GM12878 (cell line): Measurements from ENCODE around the gene NCR2. TPM values are rescaled to one million over a fixed set of nuclear protein-coding genes. Genes with fewer than 3 reads are reported as not detected.

Experiments
- ATAC-seq: fragments of 200-7000 bp; cut with Tn5 transposase; 3 replicates; pipeline ENCODE4 v1.9.1; 2020; ENCODE audit warnings: mild to moderate bottlenecking, moderate library complexity
- BruUV-seq: library from RNA; stranded (reverse); fragments of 400-500 nt; replicated peaks from 2 replicates; lab custom pipeline; 2021; lab: Mats Ljungman, UMichigan
- CTCF ChIA-PET: fragments of 300-600 bp; sonication (Branson Sonifier 250); formaldehyde crosslinking; extraction: SDS; loops from one replicate; lab custom pipeline; 2021; ENCODE audit warnings: inconsistent platforms; lab: Yijun Ruan, JAX
- POLR2A ChIA-PET: fragments of 350-600 bp; formaldehyde crosslinking; extraction: SDS; loops from one replicate; lab custom pipeline; 2021; ENCODE audit warnings: inconsistent platforms; lab: Charles Lee
- RAD21 ChIA-PET: fragments of 300-600 bp; sonication (Branson Sonifier 250); formaldehyde crosslinking; loops from one replicate; lab custom pipeline; 2023; ENCODE audit warnings: antibody characterized with exemption; ENCODE audit not compliant: unreplicated experiment; lab: Charles Lee
- SMC1A ChIA-PET: fragments of 300-600 bp; sonication (Branson Sonifier 250); formaldehyde crosslinking; loops from one replicate; lab custom pipeline; 2023; ENCODE audit not compliant: unreplicated experiment, uncharacterized antibody; lab: Charles Lee
- DNase-seq: peaks from one replicate; pipeline ENCODE4 v3.0.0-alpha.2; 2011; ENCODE audit warnings: low read depth, low spot score
- FAIRE-seq: peaks from 3 replicates; lab custom pipeline; 2011; peaks lifted over from hg19 to GRCh38; lab: Jason Lieb, UNC
- H2AFZ ChIP-seq: 2 replicates; pipeline ENCODE4 v1.6.0; 2011; ENCODE audit warnings: low read depth, low read length, control low read depth; ENCODE audit not compliant: control insufficient read depth
- H3K27ac ChIP-seq: 2 replicates; pipeline ENCODE4 v1.5.1; 2011; ENCODE audit warnings: control low read depth; ENCODE audit not compliant: control insufficient read depth, insufficient read depth
- H3K27me3 ChIP-seq, 2 experiments: replicated peaks in 1 of 2; 2 replicates each; pipeline versions ENCODE4 v1.6.0 to v1.6.1; 2011; ENCODE audit warnings: low read length in 1 of 2; ENCODE audit not compliant: control insufficient read depth in 2 of 2, insufficient read depth in 2 of 2
- H3K36me3 ChIP-seq, 2 experiments: 2 replicates each; pipeline ENCODE4 v1.5.1; 2011; ENCODE audit warnings: low read length in 1 of 2; ENCODE audit not compliant: control insufficient read depth in 2 of 2, insufficient read depth in 2 of 2
- H3K4me1 ChIP-seq: 2 replicates; pipeline ENCODE4 v1.6.1; 2011; ENCODE audit warnings: mild to moderate bottlenecking, low read length, moderate library complexity, mixed read lengths; ENCODE audit not compliant: control insufficient read depth, insufficient read depth
- H3K4me2 ChIP-seq: 2 replicates; pipeline ENCODE4 v1.6.0; 2011; ENCODE audit warnings: control low read depth; ENCODE audit not compliant: control insufficient read depth, insufficient read depth
- H3K4me3 ChIP-seq: fragments of 200-600 bp; sonication (generic); 2 replicates; pipeline ENCODE4 v1.5.1; 2016
- H3K79me2 ChIP-seq: 2 replicates; pipeline ENCODE4 v1.6.0; 2011; ENCODE audit warnings: low read length; ENCODE audit not compliant: control insufficient read depth, insufficient read depth
- H3K9ac ChIP-seq: 2 replicates; pipeline ENCODE4 v1.8.0; 2011; ENCODE audit warnings: low read length, control low read depth, mixed read lengths; ENCODE audit not compliant: control insufficient read depth, insufficient read depth
- H3K9me3 ChIP-seq: replicated peaks from 3 replicates; pipeline ENCODE4 v1.5.1; 2011; ENCODE audit warnings: mild to moderate bottlenecking, low read length; ENCODE audit not compliant: control insufficient read depth, insufficient read depth
- H4K20me1 ChIP-seq: 2 replicates; pipeline ENCODE4 v1.6.0; 2011; ENCODE audit not compliant: control insufficient read depth, insufficient read depth
- GABPA ChIP-seq: IDR thresholded peaks from 2 replicates; pipeline ENCODE4 v1.6.1; 2014; ENCODE audit warnings: antibody characterized with exemption, low read depth, mild to moderate bottlenecking, inconsistent platforms
- IRF4 ChIP-seq: IDR thresholded peaks from 2 replicates; pipeline ENCODE4 v1.6.1; 2011; ENCODE audit warnings: low read depth, low read length
- JUNB ChIP-seq: IDR thresholded peaks from 2 replicates; pipeline ENCODE4 v1.6.1; 2016; ENCODE audit warnings: antibody characterized with exemption, mild to moderate bottlenecking
- MEF2B ChIP-seq: fragments of 450-650 bp; IDR thresholded peaks from 2 replicates; pipeline ENCODE4 v1.6.1; 2018; ENCODE audit warnings: mild to moderate bottlenecking, moderate library complexity; ENCODE audit not compliant: partially characterized antibody, poor library complexity, severe bottlenecking
- POLR2AphosphoS5 ChIP-seq: IDR thresholded peaks from 2 replicates; pipeline ENCODE4 v1.6.1; 2011; ENCODE audit warnings: mild to moderate bottlenecking, low read length, inconsistent platforms
- RB1 ChIP-seq: fragments of 450-650 bp; formaldehyde crosslinking; IDR thresholded peaks from 2 replicates; pipeline ENCODE4 v1.6.1; 2017; ENCODE audit warnings: mild to moderate bottlenecking, borderline replicate concordance
- RCOR1 ChIP-seq: conservative IDR thresholded peaks from 2 replicates; pipeline ENCODE4 v1.6.1; 2012; ENCODE audit warnings: low read depth, low read length, improper control_type of control experiment
- STAT1 ChIP-seq: fragments of 450-650 bp; conservative IDR thresholded peaks from 2 replicates; pipeline ENCODE4 v1.6.1; 2014; ENCODE audit warnings: antibody characterized with exemption, mild to moderate bottlenecking
- ZSCAN29 ChIP-seq: fragments of 450-650 bp; IDR thresholded peaks from 2 replicates; pipeline ENCODE4 v1.6.1; 2017; ENCODE audit warnings: mild to moderate bottlenecking, moderate library complexity
- WGBS: methylation state at CpG from one replicate; pipeline ENCODE4 v1.1.6; 2016; ENCODE audit warnings: low lambda C conversion rate; ENCODE audit not compliant: insufficient replicate concordance, insufficient coverage; ENCODE audit errors: missing lambda C conversion rate; 5-methylcytosine and 5-hydroxymethylcytosine counted together
- in situ Hi-C: fragments of 300-500 bp; cut with MboI; formaldehyde crosslinking; loops from 9 replicates; pipeline ENCODE4 v1.14.3; 2018; ENCODE audit warnings: mixed read lengths
- intact Hi-C: fragments of 100-400 bp; cut with micrococcal nuclease; formaldehyde crosslinking; loops from one replicate; pipeline ENCODE4 v1.14.2; 2022; ENCODE audit not compliant: unreplicated experiment
- polyA plus RNA-seq, 11 experiments: library from polyadenylated mRNA; depleted of rRNA in 4 of 11; unstranded in 6 of 11; stranded (reverse) in 5 of 11; fragments of >200 nt; fragmentation: Nextera tagmentation in 4 of 11; fragmentation: Illumina TruSeq in 1 of 11; extraction: Ambion mirVana in 4 of 11; extraction: Trizol in 1 of 11; gene quantifications; 1 replicate in 1 of 11; 2 replicates in 10 of 11; pipeline versions ENCODE4 v1.2.1 to v1.2.3, GENCODE V29; 2011 to 2016; ENCODE audit warnings: inconsistent platforms in 2 of 11, missing spikeins in 2 of 11, low read depth in 1 of 11
- total RNA-seq, 4 experiments: library from RNA; depleted of rRNA in 3 of 4; stranded (reverse); fragments of >200 nt in 3 of 4; fragmentation: Illumina TruSeq in 1 of 4; extraction: Trizol in 1 of 4; gene quantifications; 2 replicates each; pipeline versions ENCODE4 v1.2.1 to v1.2.3, GENCODE V29; 2013 to 2021
- TF ChIP-seq, protein P1 (sequence below): IDR thresholded peaks from 2 replicates; pipeline ENCODE4 v1.6.1; 2012; ENCODE audit warnings: mild to moderate bottlenecking, low read depth, low read length
- TF ChIP-seq, protein P2 (sequence below): fragments of 450-650 bp; IDR thresholded peaks from 2 replicates; pipeline ENCODE4 v1.6.1; 2016; ENCODE audit warnings: mild to moderate bottlenecking

The NCR2 gene
- total and polyA plus RNA-seq, 10 of the 15 experiments (the other 5 are each of a cell fraction or from before 2014, with no cell fraction given): 0.21 to 0.53 TPM; not detected in 8

DNA sequence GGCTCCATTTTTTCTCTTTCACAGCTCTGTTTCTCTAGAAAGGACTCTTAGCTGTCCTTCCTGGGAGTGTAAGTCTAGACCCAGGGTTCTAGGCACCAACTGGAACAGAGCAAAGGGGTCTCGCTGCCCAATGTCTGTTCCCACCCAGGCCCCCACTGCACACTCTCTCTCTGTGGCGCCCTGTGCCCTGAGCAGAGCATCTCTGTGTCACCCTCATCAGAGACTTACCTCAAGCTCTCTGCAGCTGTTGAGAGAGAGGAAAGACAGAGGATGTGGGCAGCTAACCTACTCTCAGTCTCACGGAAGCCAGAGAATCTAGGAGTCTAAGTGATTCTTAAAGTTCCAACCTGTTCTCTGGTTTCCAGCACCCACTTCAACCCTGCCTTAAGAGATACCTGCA lies 9.5 kb downstream of the NCR2 start (continued):
- no peak for TF ChIP-seq RCOR1
- no peak for TF ChIP-seq IRF4

DNA sequence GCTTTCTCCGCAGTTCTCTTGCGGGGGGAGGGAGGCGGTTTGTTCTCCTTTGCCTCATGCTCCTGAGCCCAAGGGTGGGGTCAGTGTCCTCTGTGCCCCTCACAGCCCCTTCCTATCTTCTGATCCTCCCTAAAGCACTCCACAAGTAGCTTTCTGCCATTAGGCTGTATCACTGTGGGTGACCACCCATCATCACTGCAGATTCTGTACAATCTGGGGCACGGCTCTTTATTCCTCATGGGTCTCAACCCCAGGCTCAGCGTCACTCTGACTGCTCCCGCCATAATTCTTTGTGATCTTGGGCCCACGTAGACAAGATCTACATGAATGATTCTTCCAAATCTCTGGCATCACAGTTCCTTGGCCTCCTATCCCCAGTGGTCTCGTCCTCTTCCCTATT lies 10.5 kb downstream of the NCR2 start:
- Histone ChIP-seq H3K9me3 (peaks cover 6% of the 10 kb centered on the region), H3K27ac (no peak overlapping the region), H3K27me3 (peaks cover 0 to 7% of the 10 kb centered on the region in 2 experiments; a peak in 3 of 4 replicates), H2AFZ (no peak overlapping the region), H3K36me3 (no peaks in the 10 kb centered on the region), H3K4me2 (no peak overlapping the region), H3K9ac (no peak overlapping the region), H3K79me2 (no peaks in the 10 kb centered on the region), H4K20me1 (no peaks in the 10 kb centered on the region), H3K4me3 (no peak overlapping the region), H3K4me1 (0 out of 2 replicates have a peak, but pooled peaks cover 7% of the 10 kb centered on the region)
- DNase-seq (no peak), ATAC-seq (no peak), FAIRE-seq (no peak)
- ChIA-PET SMC1A (interaction anchor here (1.1 to 3.7 kb wide), 4 partner anchors 11 to 36 kb away, joined by 3 to 25 read pairs (median 8); partner anchors contain the start of gene NCR2), POLR2A (interaction anchor here (3.4 kb wide), 1 partner anchor 11 kb away, joined by 15 read pairs; the partner anchor contains the start of gene NCR2), RAD21 (interaction anchor here (0.9 to 4.4 kb wide), 3 partner anchors 12 to 40 kb away, joined by 3 to 23 read pairs (median 4); no protein-coding TSS in a partner anchor), CTCF (interaction anchor here (1.5 to 3.9 kb wide), 3 partner anchors 11 to 39 kb away, joined by 5 to 20 read pairs (median 19); partner anchors contain the start of gene NCR2)
- TF ChIP-seq STAT1 (no peak), RB1 (no peak), MEF2B (no peak), ZSCAN29 (no peak), JUNB (no peak), IRF4 (no peak), GABPA (no peak), POLR2AphosphoS5 (no peak)
- TF ChIP-seq, protein P1, sequence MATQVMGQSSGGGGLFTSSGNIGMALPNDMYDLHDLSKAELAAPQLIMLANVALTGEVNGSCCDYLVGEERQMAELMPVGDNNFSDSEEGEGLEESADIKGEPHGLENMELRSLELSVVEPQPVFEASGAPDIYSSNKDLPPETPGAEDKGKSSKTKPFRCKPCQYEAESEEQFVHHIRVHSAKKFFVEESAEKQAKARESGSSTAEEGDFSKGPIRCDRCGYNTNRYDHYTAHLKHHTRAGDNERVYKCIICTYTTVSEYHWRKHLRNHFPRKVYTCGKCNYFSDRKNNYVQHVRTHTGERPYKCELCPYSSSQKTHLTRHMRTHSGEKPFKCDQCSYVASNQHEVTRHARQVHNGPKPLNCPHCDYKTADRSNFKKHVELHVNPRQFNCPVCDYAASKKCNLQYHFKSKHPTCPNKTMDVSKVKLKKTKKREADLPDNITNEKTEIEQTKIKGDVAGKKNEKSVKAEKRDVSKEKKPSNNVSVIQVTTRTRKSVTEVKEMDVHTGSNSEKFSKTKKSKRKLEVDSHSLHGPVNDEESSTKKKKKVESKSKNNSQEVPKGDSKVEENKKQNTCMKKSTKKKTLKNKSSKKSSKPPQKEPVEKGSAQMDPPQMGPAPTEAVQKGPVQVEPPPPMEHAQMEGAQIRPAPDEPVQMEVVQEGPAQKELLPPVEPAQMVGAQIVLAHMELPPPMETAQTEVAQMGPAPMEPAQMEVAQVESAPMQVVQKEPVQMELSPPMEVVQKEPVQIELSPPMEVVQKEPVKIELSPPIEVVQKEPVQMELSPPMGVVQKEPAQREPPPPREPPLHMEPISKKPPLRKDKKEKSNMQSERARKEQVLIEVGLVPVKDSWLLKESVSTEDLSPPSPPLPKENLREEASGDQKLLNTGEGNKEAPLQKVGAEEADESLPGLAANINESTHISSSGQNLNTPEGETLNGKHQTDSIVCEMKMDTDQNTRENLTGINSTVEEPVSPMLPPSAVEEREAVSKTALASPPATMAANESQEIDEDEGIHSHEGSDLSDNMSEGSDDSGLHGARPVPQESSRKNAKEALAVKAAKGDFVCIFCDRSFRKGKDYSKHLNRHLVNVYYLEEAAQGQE: no peak
- TF ChIP-seq, protein P2, sequence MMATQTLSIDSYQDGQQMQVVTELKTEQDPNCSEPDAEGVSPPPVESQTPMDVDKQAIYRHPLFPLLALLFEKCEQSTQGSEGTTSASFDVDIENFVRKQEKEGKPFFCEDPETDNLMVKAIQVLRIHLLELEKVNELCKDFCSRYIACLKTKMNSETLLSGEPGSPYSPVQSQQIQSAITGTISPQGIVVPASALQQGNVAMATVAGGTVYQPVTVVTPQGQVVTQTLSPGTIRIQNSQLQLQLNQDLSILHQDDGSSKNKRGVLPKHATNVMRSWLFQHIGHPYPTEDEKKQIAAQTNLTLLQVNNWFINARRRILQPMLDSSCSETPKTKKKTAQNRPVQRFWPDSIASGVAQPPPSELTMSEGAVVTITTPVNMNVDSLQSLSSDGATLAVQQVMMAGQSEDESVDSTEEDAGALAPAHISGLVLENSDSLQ: no peak
- intact Hi-C loops (no loop called here), in situ Hi-C loops (no loop called here)
- BruUV-seq: no TSS peak
- 76% methylated on average over 8 of the region's 8 CpGs for WGBS
